Body of pancreas (tissue), 4 donors: ENCODE measurements around the gene RSPH6A. TPM values are rescaled to one million over a fixed set of nuclear protein-coding genes. Genes with fewer than 3 reads are reported as not detected.
A peak's percentile ranks its signal among the peaks of the same experiment; 100 is the strongest.

ENCODE experiments used
- ATAC-seq: fragments of 150-250 bp; one replicate; pipeline ENCODE4 v1.9.1; 2016
- DNase-seq, 4 donors: peaks; one replicate each; pipeline ENCODE4 v3.0.0-alpha.2; 2019
- H3K27ac ChIP-seq, 4 donors: fragments of 200-600 bp; sonication (generic); 1 replicate in 3 of 4; 2 replicates in 1 of 4; pipeline versions ENCODE4 v1.5.1 to v1.6.1; 2016 to 2019; ENCODE audit warnings: mild to moderate bottlenecking in 1 of 4, mixed read lengths in 1 of 4, moderate library complexity in 1 of 4
- H3K27me3 ChIP-seq, 2 donors: fragments of 200-600 bp; sonication (generic); one replicate each; pipeline ENCODE4 v1.6.0; 2016; ENCODE audit warnings: mild to moderate bottlenecking in 1 of 2
- H3K36me3 ChIP-seq, 2 donors: fragments of 200-600 bp; sonication (generic); replicated peaks in 1 of 2; 2 replicates each; pipeline ENCODE4 v1.5.1; 2016; ENCODE audit warnings: low read depth in 2 of 2; ENCODE audit not compliant: insufficient read depth in 1 of 2
- H3K4me1 ChIP-seq: fragments of 200-600 bp; sonication (generic); one replicate; pipeline ENCODE4 v1.6.0; 2016
- H3K4me3 ChIP-seq, 2 donors: fragments of 200-600 bp; sonication (generic); 1 replicate in 1 of 2; 2 replicates in 1 of 2; pipeline ENCODE4 v1.5.1; 2016 to 2019
- H3K9me3 ChIP-seq, 3 donors: fragments of 200-600 bp; sonication (generic); 1 replicate in 2 of 3; 2 replicates in 1 of 3; pipeline ENCODE4 v1.5.1; 2016
- POLR2A ChIP-seq, 3 donors: fragments of 450-650 bp; IDR thresholded peaks; one replicate each; pipeline ENCODE4 v1.6.1; 2016; ENCODE audit warnings: antibody characterized with exemption in 3 of 3, mild to moderate bottlenecking in 2 of 3
- WGBS, 2 donors: methylation state at CpG; one replicate each; pipeline ENCODE4 v1.1.5; 2017; 5-methylcytosine and 5-hydroxymethylcytosine counted together
- intact Hi-C: fragments of 100-400 bp; cut with DNase I; formaldehyde crosslinking; loops from one replicate; pipeline ENCODE4 v1.15.1; 2023
- total RNA-seq, 2 donors: library from RNA; depleted of rRNA; stranded (reverse); fragments of >200 nt; gene quantifications; one replicate each; pipeline ENCODE4 v1.1.0, GENCODE V29; 2016
- TF ChIP-seq, protein P1 (sequence below), 7 experiments: fragments of 450-650 bp in 4 of 7; fragments of 200-600 bp in 3 of 7; sonication (generic) in 3 of 7; IDR thresholded peaks; one replicate each; pipeline ENCODE4 v1.5.1; 2016 to 2019; ENCODE audit warnings: antibody characterized with exemption in 7 of 7

The RSPH6A gene
- under 1 TPM in 1 of 2 donors, not detected in 1; 0.33 TPM for total RNA-seq

DNA sequence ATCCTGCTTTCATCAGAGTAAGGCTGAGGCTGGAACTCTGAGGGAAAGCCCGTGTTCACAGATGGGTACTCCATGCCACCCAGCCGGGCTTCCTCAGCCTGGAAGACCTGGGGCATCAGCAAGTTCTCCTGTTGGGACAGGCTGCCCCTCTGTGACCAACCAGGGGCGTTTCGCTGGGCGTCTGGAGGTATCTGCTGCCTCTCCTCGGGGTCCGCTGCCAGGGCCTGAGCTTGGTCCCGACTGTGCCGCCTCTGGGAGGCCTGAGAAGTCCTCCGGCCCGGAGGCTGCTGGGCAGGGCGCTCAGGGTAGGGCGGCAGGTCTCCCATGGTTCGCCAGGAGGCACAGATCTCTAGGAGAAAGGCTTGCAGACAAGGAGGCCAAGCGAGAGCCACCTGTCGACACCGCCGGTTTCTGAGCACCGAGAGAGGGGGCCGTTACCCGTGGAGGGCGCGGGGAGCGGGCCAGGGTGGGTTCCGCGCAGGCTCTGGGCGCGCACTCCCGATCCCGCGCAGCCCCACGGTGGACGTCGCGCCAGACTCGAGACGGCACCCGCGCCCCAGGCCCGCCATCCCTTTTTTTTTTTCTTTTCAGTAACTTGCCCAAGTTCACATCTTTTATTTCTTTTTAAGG, at the start of gene RSPH6A:
TSS of gene RSPH6A (minus strand) at position 458 of the 630 bp plus-strand sequence. CDS start at position 326, 132 bp downstream.
- intact Hi-C loops = loop anchor here (5.0 kb wide), 1 partner anchor 192 kb away; no protein-coding TSS in a partner anchor
- no peak for ATAC-seq
- Histone ChIP-seq H3K36me3 (no peaks in the 10 kb centered on the region), H3K9me3 (no peaks in the 10 kb centered on the region), H3K27me3 (no peaks in the 10 kb centered on the region), H3K4me3 (no peak within 1 kb of the TSS), H3K27ac (no peak within 1 kb of the TSS), H3K4me1 (peaks cover 6% of the 10 kb centered on the region)
- no peak for TF ChIP-seq POLR2A (IDR thresholded peaks at IDR 0.05)
- TF ChIP-seq, protein P1, sequence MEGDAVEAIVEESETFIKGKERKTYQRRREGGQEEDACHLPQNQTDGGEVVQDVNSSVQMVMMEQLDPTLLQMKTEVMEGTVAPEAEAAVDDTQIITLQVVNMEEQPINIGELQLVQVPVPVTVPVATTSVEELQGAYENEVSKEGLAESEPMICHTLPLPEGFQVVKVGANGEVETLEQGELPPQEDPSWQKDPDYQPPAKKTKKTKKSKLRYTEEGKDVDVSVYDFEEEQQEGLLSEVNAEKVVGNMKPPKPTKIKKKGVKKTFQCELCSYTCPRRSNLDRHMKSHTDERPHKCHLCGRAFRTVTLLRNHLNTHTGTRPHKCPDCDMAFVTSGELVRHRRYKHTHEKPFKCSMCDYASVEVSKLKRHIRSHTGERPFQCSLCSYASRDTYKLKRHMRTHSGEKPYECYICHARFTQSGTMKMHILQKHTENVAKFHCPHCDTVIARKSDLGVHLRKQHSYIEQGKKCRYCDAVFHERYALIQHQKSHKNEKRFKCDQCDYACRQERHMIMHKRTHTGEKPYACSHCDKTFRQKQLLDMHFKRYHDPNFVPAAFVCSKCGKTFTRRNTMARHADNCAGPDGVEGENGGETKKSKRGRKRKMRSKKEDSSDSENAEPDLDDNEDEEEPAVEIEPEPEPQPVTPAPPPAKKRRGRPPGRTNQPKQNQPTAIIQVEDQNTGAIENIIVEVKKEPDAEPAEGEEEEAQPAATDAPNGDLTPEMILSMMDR (IDR thresholded peaks at IDR 0.05) = no peak
- no peak for DNase-seq
- 65 to 72% methylated on average over 25 to 32 of the region's 40 CpGs for WGBS, 2 donors

DNA sequence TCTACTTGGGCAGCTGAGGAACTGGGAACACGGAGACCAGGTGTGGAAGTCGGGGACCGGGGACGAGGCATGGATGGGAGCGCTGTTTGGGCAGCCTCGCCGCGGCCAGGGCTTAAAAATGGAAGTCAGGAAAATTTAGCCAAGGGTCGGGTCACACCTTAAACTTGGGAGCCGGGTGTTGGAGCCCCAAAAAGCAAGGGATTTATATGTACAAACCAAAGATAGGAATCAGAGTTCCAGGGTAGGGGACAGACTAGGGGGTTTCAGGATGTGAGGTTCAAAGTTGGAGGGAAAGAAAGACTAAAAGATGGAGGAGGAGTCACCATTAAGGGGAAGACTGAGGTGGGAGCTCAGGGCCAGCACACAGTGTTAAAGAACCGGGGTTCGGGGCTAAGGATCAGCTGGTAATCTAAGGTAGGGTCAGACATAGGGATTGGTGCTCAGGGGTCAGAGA, 49.5 kb upstream of the RSPH6A start:
- TF ChIP-seq POLR2A (IDR thresholded peaks at IDR 0.05) = no peak
- TF ChIP-seq, protein P1 (IDR thresholded peaks at IDR 0.05) = no peak
- Histone ChIP-seq H3K36me3 (no peaks in the 10 kb centered on the region), H3K4me3 (peak overlapping the region; percentile 46 to 58), H3K27me3 (no peaks in the 10 kb centered on the region), H3K9me3 (no peaks in the 10 kb centered on the region), H3K4me1 (peaks cover 56% of the 10 kb centered on the region), H3K27ac (peak overlapping the region; percentile 62 to 89 (median 78))
- DNase-seq (no peak), ATAC-seq (no peak)
- 15 to 19% methylated on average over 12 of the region's 12 CpGs for WGBS, 2 donors
- intact Hi-C loops = no loop called here

DNA sequence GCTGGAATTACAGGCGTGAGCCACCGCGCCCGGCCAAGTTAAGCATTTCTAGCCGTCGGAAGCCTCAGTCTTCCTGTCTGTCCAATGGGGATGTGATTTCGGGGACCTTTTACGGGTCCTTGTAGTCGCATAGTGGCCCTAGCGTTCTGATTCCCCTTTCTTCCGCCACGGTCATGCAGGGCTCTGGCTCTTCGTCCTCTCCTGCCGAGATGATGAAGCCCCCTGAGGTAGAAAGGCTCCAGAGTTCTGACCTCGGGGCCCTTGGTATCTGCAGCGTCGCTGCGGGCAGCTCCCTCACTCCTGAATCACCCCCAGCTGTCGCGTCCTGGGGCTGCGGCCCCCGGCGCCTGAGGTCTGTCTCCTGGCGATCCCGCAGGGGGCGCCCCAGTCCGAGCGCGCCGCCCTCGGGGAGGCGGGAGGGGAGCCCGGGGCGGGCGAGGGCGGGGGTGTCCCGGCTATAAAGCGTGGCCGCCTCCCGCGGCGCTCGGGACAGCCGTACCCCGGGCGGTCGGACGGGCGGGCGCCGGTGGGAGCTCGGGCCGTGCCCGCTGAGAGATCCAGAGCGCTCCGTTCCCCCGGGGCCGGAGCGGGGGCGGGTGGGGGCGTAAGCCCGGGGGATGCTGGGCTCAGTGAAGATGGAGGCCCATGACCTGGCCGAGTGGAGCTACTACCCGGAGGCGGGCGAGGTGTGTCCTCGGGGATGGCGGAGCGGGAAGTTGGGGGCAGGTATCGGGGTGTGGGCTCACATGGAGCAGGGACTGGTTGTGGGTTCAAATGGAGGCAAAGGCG, 48.9 kb upstream of the RSPH6A start, which contains the start of gene FOXA3:
TSS of gene FOXA3 (plus strand) at position 487 of the 789 bp plus-strand sequence. CDS start at position 618, 131 bp downstream.
- peak within 1 kb of the TSS; percentile 46 to 58 for H3K4me3 ChIP-seq
- 5 to 9% methylated on average over 16 to 40 of the region's 71 CpGs for WGBS, 2 donors
- no peaks in the 10 kb centered on the region for H3K27me3 ChIP-seq
- peaks cover 53% of the 10 kb centered on the region for H3K4me1 ChIP-seq
- TF ChIP-seq POLR2A (IDR thresholded peaks at IDR 0.05) = peak; percentile 70 to 84 (median 81)
- TF ChIP-seq, protein P1 (IDR thresholded peaks at IDR 0.05) = peak; percentile 78 to 98 (median 90)
- no peaks in the 10 kb centered on the region for H3K36me3 ChIP-seq
- intact Hi-C loops = no loop called here
- H3K9me3 ChIP-seq = no peaks in the 10 kb centered on the region
- peak within 1 kb of the TSS; percentile 62 to 89 (median 78) for H3K27ac ChIP-seq
- DNase-seq (peak; percentile 75 to 83 (median 82)), ATAC-seq (peak; percentile 76)

DNA sequence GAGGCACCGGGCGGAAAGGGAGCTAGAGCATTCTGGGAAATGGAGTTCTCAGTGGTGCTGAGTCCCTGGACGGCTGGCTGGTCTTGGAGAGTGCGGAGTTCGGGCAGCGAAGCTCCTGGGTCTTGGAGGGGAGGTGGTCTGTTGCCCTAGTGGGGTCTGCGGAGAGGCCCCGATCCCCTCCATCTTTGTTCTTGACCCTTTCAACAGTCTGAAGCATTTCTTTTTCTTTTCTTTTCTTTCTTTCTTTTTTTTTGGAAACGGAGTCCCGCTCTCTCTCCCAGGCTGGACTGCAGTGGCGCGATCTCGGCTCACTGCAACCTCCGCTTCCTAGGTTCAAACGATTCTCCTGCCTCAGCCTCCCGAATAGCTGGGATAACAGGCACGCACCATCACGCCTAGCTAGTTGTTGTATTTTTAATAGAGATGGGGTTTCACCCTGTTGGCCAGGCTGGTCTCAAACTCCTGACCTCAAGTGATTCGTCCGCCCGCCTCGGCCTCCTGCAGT, 48.3 kb upstream of the RSPH6A start:
- Histone ChIP-seq H3K9me3 (no peaks in the 10 kb centered on the region), H3K27ac (peak overlapping the region; percentile 62 to 89 (median 78)), H3K36me3 (no peaks in the 10 kb centered on the region), H3K4me1 (peaks cover 47% of the 10 kb centered on the region), H3K4me3 (peak overlapping the region in 1 of 2 donors; percentile 46), H3K27me3 (no peaks in the 10 kb centered on the region)
- DNase-seq = peak in 1 of 4 donors; percentile 24
- 3 to 9% methylated on average over 20 to 21 of the region's 22 CpGs for WGBS, 2 donors
- no peak for ATAC-seq
- TF ChIP-seq POLR2A (IDR thresholded peaks at IDR 0.05) = peak in 1 of 3 donors; percentile 4
- TF ChIP-seq, protein P1 (IDR thresholded peaks at IDR 0.05) = peak in 2 of 7 experiments; percentile 0 to 6
- intact Hi-C loops = no loop called here
